K562 treated with DMSO at 1 percent for 12 hours (cell line): ENCODE results near the gene LRPPRC. TPM values are rescaled to one million over a fixed set of nuclear protein-coding genes. Genes with fewer than 3 reads are reported as not detected.

Experiments
- total RNA-seq: library from RNA; unstranded; fragments of 300-600 nt; gene quantifications from 2 replicates; pipeline ENCODE4 v1.2.3, GENCODE V29; 2022; ENCODE audit not compliant: insufficient read depth

LRPPRC gene
- total RNA-seq = 25.1 and 69.0 TPM in 2 replicates

GRCh38 chr2:43995733-43996533 lies at the start of gene LRPPRC:
TSS of gene LRPPRC (minus strand) at chr2:43995989. CDS start at chr2:43995947, 42 bp downstream.

GRCh38 chr2:43838560-43839267 lies 157.1 kb downstream of the LRPPRC start, which contains the start of the genes ABCG5 and ABCG8:
TSS of gene ABCG5 (minus strand) at chr2:43838839. CDS start at chr2:43838679, 160 bp downstream.
TSS of gene ABCG8 (plus strand) at chr2:43838971. CDS start at chr2:43839054, 83 bp downstream.

Other genes with a start within 250 kb of the LRPPRC start
- gene DYNC2LI1, start 221.9 kb downstream of the LRPPRC start, total RNA-seq = 12.3 and 16.7 TPM in 2 replicates
- gene ABCG5, start 157.2 kb downstream of the LRPPRC start, total RNA-seq = not detected in 2 replicates
- gene ABCG8, start 157.0 kb downstream of the LRPPRC start, total RNA-seq = not detected in 2 replicates
- 11.6 and 29.0 TPM in 2 replicates for gene PPM1B, start 172.9 kb upstream of the LRPPRC start, total RNA-seq